Type B pancreatic cell (in vitro differentiated cells): ENCODE results near the gene RBM38. TPM values are rescaled to one million over a fixed set of nuclear protein-coding genes. Genes with fewer than 3 reads are reported as not detected.

Experiments
- DNase-seq: peaks from one replicate; pipeline ENCODE4 v3.0.0; 2021; ENCODE audit warnings: mixed read lengths; ENCODE audit not compliant: unreplicated experiment; ENCODE audit errors: extremely low spot score
- H3K27ac Mint-ChIP-seq: 2 replicates; pipeline ENCODE4 v1.8.0; 2021; ENCODE audit warnings: mild to moderate bottlenecking, mixed read lengths
- H3K27me3 Mint-ChIP-seq: 2 replicates; pipeline ENCODE4 v1.8.0; 2021; ENCODE audit warnings: mixed read lengths
- H3K36me3 Mint-ChIP-seq: 2 replicates; pipeline ENCODE4 v1.8.0; 2021; ENCODE audit warnings: mixed read lengths
- H3K4me1 Mint-ChIP-seq: one replicate; pipeline ENCODE4 v1.8.0; 2021; ENCODE audit warnings: mixed read lengths; ENCODE audit not compliant: unreplicated experiment
- H3K4me3 Mint-ChIP-seq: 2 replicates; pipeline ENCODE4 v1.8.0; 2021; ENCODE audit warnings: mild to moderate bottlenecking, mixed read lengths
- H3K9me3 Mint-ChIP-seq: 2 replicates; pipeline ENCODE4 v1.8.0; 2021; ENCODE audit warnings: mixed read lengths
- total RNA-seq: library from RNA; stranded (reverse); gene quantifications from 2 replicates; pipeline ENCODE4 v1.2.1, GENCODE V29; 2021; ENCODE audit warnings: low replicate concordance
- TF ChIP-seq, protein P1 (sequence below): fragments of 200-600 bp; sonication (generic); conservative IDR thresholded peaks from 2 replicates; pipeline ENCODE4 v1.5.0; 2021; ENCODE audit warnings: antibody characterized with exemption, mild to moderate bottlenecking

Gene RBM38
- total RNA-seq, 1 donor from 2014 or later: 26.5 TPM

DNA sequence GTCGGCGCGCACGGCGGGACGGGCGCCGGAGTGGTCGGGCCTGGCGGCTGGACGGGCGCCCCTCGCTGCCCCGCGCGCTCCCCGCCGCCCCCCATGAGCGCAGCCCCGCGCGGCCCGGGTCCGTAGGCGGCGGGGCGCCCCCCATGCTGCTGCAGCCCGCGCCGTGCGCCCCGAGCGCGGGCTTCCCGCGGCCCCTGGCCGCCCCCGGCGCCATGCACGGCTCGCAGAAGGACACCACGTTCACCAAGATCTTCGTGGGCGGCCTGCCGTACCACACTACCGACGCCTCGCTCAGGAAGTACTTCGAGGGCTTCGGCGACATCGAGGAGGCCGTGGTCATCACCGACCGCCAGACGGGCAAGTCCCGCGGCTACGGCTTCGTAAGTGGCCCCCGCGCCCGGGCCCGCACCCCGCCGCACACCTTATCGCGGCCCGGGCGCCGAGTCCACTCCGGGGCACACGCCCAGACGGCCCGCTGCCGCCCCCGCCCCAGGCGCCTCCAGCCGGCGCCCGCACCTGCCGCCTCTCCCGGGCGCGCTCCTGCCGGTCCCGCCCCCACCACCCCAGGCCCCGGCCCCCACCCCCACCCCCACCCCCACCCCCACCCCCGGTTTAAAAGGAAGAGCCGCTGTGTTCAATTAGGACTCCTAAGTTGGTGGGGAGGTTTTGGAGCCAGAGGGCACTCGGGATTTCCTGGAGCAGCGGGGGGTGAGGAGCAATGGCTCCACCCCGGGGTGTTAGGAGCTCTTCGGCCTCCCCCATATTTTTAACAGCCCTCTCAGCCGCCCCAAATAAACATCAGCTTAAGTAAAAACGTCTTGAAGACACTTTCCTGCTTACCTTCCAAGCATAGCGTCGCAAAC is 474 bp downstream of the RBM38 start:
- H3K4me1 Mint-ChIP-seq: peaks cover 23% of the 10 kb centered on the region
- no peaks in the 10 kb centered on the region for H3K27me3 Mint-ChIP-seq
- no peak for DNase-seq
- H3K4me3 Mint-ChIP-seq: peak overlapping the region; percentile 89
- TF ChIP-seq, protein P1, sequence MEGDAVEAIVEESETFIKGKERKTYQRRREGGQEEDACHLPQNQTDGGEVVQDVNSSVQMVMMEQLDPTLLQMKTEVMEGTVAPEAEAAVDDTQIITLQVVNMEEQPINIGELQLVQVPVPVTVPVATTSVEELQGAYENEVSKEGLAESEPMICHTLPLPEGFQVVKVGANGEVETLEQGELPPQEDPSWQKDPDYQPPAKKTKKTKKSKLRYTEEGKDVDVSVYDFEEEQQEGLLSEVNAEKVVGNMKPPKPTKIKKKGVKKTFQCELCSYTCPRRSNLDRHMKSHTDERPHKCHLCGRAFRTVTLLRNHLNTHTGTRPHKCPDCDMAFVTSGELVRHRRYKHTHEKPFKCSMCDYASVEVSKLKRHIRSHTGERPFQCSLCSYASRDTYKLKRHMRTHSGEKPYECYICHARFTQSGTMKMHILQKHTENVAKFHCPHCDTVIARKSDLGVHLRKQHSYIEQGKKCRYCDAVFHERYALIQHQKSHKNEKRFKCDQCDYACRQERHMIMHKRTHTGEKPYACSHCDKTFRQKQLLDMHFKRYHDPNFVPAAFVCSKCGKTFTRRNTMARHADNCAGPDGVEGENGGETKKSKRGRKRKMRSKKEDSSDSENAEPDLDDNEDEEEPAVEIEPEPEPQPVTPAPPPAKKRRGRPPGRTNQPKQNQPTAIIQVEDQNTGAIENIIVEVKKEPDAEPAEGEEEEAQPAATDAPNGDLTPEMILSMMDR: no peak
- H3K27ac Mint-ChIP-seq: peak overlapping the region; percentile 56
- H3K9me3 Mint-ChIP-seq: no peaks in the 10 kb centered on the region
- H3K36me3 Mint-ChIP-seq: peaks cover 4% of the 10 kb centered on the region

DNA sequence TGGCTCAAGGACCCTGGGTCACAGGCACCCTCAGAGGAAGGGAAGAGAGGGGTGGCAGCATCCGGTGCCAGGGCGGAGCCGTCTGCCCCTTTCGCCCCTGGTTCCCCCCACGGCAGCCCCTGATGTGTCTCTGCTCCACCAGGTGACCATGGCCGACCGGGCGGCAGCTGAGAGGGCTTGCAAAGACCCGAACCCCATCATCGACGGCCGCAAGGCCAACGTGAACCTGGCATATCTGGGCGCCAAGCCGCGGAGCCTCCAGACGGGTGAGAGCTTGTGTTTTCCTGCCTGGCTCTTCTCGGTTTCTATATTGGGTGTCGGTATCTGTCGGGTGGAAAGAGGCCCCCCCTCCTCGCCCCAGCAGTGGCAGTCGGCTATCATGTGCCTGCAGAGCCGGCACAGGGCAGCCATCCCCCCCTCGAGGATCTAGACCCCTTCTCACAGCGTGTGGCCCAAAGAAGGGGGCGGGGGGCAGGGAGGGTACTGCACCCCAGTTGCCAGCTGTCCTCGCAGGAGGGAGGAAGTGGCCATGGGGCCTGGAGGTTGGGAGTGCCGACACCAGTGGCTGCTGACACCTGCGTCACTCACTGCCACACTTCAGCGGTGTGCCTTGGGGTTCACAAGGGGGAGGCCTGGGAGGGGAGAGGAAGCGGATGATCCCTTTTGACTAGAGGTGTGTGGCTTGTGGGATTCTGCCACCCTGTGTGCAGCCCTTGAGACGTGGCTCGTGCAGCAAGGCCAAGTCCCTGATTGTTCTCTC is 1.5 kb downstream of the RBM38 start:
- H3K36me3 Mint-ChIP-seq: peaks cover 6% of the 10 kb centered on the region
- peak overlapping the region; percentile 40 for H3K27ac Mint-ChIP-seq
- no peaks in the 10 kb centered on the region for H3K9me3 Mint-ChIP-seq
- peaks cover 30% of the 10 kb centered on the region for H3K4me1 Mint-ChIP-seq
- no peaks in the 10 kb centered on the region for H3K27me3 Mint-ChIP-seq
- TF ChIP-seq, protein P1: no peak
- no peak for DNase-seq
- H3K4me3 Mint-ChIP-seq: peak overlapping the region; percentile 89

DNA sequence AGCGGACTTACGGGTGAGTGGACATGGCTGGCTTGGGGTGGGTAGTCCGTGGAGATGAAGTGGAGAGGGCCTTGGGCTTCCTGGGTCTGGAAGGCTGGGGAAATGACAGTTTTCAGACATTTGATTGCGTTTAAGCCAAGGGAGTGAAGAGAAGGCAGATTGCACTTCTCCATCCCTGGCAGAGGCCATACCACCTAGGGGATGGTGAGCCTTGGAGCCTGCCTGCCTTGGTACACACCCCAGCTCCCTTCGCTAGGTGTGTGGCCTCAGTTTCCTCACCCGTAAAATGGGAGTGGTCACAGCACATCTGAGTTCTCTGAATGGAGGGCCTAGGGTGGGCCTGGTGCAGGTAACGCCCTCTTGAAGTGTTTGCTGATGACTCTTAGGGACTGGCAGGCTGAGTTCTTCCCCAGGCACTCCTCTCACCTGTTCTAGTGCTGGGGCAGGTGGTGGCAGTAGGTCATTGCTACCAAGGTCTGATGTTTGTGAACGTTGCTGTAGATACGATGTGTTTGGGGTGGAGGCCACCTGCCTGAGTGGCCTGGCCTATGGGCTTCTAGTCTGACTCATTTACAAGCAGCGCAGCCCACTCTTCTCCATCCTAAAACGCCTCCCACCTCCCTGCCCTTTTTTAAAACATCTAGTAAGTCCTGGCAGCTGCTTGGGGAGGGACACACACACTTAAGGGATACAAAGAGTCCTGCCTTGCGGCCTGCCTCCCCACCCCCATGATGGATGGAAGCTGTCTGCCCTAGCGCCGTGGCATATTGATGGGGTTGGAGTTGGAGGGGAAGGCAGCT is 2.3 kb downstream of the RBM38 start:
- H3K4me3 Mint-ChIP-seq: peak overlapping the region; percentile 79
- TF ChIP-seq, protein P1: no peak
- no peaks in the 10 kb centered on the region for H3K9me3 Mint-ChIP-seq
- peak overlapping the region; percentile 40 for H3K27ac Mint-ChIP-seq
- H3K4me1 Mint-ChIP-seq: peaks cover 34% of the 10 kb centered on the region
- H3K27me3 Mint-ChIP-seq: no peaks in the 10 kb centered on the region
- peaks cover 9% of the 10 kb centered on the region for H3K36me3 Mint-ChIP-seq
- DNase-seq: no peak

DNA sequence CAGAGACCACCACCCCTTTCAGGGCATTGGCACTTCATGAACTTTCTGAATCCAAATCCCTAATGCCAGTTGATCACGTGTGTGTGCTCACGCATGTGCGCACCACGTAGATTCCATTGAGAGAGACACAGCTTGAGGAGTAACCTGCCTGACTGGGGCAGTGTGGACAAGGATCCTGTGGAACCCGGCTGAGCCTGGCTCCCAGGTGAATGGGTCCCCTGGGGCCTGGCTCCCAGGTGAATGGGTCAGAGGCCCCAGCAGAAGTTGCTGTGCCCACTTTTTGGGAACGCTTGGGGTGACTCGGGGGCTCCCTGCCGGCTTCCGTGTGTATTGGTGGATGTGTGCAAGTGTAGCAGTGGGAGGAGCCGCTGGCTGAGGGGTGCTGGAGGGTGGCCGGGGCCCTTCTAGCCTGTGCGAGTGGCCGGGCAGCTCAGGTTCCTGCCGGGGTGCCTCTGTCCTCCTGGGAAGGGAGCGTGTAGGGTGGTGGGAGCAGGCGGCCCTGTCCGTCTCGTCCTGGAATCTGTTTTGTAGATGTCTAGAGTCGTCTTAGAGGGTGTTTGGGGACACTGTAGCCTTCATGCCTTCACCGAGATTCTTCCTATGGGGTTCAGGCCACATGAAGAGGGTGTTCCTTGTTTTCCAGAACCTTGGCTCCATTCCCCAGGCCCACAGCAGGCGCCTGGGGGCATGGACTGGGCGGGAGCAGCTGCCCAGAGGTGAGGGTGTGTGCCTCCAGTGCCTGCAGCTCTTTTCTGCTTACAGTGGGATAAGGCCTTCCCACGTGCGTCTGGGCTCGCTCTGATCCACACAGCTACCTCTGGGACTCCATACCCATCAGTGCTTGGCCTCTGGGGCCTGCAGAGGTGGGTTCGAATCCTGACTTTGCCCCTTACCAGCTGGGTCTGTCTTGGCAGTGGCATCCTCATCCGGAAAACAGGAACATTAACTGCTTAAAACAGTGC is 3.2 kb downstream of the RBM38 start:
- TF ChIP-seq, protein P1: no peak
- H3K36me3 Mint-ChIP-seq: peaks cover 12% of the 10 kb centered on the region
- peaks cover 41% of the 10 kb centered on the region for H3K4me1 Mint-ChIP-seq
- DNase-seq: no peak
- no peaks in the 10 kb centered on the region for H3K27me3 Mint-ChIP-seq
- H3K27ac Mint-ChIP-seq: no peak overlapping the region
- H3K4me3 Mint-ChIP-seq: peak overlapping the region; percentile 79
- H3K9me3 Mint-ChIP-seq: no peaks in the 10 kb centered on the region
